LHCN-M2 (cell line): Measurements from ENCODE around the gene NSMF. TPM values are rescaled to one million over a fixed set of nuclear protein-coding genes. Genes with fewer than 3 reads are reported as not detected.
"Not testable (repeated sequence)": the region's sequence is repeated elsewhere in the genome, so short reads cannot be mapped to it uniquely, and the experiment has no call there.

Experiments used
- DNase-seq: peaks from one replicate; pipeline ENCODE4 v3.0.0-alpha.2; 2012; ENCODE audit warnings: low read depth
- total RNA-seq: library from RNA; depleted of rRNA; stranded (reverse); fragments of >200 nt; gene quantifications from 2 replicates; pipeline ENCODE4 v1.2.3, GENCODE V29; 2014

Gene NSMF
- total RNA-seq, 1 experiment from 2014 or later, result 64.0 TPM

GRCh38 chr9:137459601-137460362 is 648 bp upstream of the NSMF start:
- no peak for DNase-seq

GRCh38 chr9:137458194-137459151 is 661 bp downstream of the NSMF start:
- DNase-seq, result no peak

GRCh38 chr9:137457406-137458193 is 1.5 kb downstream of the NSMF start:
- DNase-seq, result no peak

GRCh38 chr9:137456864-137457405 is 2.2 kb downstream of the NSMF start:
- no peak for DNase-seq

- DNase-seq, result peak; percentile 38
Observed at GRCh38 chr9:137456061-137456863, 2.9 kb downstream of the NSMF start.

- DNase-seq, result no peak
Observed at GRCh38 chr9:137455359-137455991, 3.7 kb downstream of the NSMF start.

- DNase-seq, result no peak
Observed at GRCh38 chr9:137454597-137455358, 4.4 kb downstream of the NSMF start.

- no peak for DNase-seq
Observed at GRCh38 chr9:137454145-137454596, 5.0 kb downstream of the NSMF start.

GRCh38 chr9:137453643-137454081 is 5.5 kb downstream of the NSMF start:
- DNase-seq, result no peak

GRCh38 chr9:137452761-137453642 is 6.1 kb downstream of the NSMF start:
- no peak for DNase-seq

GRCh38 chr9:137452006-137452760 is 7.0 kb downstream of the NSMF start:
- DNase-seq, result no peak

GRCh38 chr9:137451264-137452005 is 7.7 kb downstream of the NSMF start:
- not testable (repeated sequence) for DNase-seq

- DNase-seq, result not testable (repeated sequence)
Observed at GRCh38 chr9:137450539-137451222, 8.5 kb downstream of the NSMF start.

GRCh38 chr9:137449931-137450538 is 9.1 kb downstream of the NSMF start:
- no peak for DNase-seq

- no peak for DNase-seq
Observed at GRCh38 chr9:137449081-137449844, 9.9 kb downstream of the NSMF start.
